ENCODE data around the gene NT5DC1.

Gene NT5DC1

DNA sequence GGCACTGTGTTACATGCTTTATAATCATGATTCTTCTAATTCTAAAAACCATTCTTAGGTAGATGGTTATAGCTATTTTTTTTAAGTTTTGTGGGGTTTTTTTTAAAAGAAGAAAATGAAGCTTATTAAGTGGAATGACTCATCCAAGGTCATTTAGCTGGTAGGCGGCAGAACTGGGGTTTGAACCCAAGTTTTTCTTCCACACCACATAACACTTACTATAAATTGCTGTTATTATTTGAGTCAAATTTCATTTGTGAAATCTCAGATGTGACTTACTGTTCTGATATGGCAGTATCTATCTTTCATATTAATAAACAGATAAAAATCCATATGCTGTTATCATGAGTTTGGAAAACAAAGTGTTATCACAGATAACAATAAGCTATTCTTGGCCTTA lies 35.7 kb downstream of the NT5DC1 start:
- DNase-seq (ENCODE audit: low spot score) (no peak), FAIRE-seq (no peak)

DNA sequence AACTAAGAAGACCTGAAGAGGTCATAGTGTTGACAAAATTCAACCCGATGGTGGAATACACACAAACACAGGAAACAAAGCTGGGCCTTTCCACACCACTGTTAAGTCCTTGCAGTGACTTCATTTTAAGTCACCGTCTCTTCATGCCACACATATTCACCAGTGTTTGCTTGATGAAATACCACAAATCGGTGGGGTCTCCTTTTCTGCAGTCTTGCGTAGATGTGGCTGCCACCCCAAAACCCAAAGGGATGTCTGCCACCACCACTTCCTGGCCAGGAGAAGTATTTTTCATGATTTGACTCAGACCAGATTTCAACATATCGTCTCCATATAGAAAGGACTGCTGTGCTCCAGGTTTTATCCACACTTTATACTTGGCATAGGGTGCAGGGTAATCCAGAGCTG lies 36.3 kb downstream of the NT5DC1 start:
- DNase-seq (ENCODE audit: low spot score) (no peak), FAIRE-seq (no peak)

DNA sequence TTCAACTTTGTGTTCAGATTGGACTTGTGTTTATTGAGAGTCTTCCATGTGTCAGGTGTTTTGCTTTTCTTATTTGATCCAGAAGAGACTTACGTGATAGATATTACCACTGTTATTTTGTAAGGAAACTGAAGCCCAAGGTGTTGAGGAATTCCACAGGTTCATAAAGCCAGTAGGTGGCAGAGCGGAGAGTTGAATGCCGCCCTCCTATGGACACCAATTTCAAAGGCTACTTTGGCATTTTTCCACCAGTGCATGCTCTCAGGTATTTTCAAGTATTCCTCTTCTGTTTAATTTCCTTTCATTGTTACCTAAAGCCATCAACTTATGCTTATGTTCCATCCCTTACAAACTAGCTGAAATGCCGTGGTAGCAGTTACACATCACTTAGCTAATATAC lies 39.3 kb downstream of the NT5DC1 start:
- FAIRE-seq (no peak), DNase-seq (ENCODE audit: low spot score) (no peak)

DNA sequence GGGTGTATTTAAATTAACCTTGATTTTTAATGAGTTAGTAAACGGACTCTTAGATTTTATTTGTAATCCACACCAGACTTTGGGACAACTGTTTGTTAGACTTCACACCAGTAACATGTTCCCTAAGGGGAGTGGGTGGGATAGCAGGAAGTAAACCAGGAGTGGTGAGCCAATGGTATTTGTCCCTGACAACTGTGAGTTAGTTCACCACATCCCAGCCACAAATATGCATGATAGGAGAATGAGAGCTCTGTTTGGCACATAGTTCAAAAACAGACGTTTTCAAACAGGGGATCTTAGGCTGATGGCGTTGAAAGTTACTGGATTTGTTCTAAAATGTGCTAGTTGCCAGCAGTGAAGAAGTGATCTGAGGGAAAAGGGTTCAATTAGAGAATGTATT lies 44.0 kb downstream of the NT5DC1 start:
- DNase-seq (ENCODE audit: low spot score), result peak; percentile 67
- peak; percentile 79 for FAIRE-seq

DNA sequence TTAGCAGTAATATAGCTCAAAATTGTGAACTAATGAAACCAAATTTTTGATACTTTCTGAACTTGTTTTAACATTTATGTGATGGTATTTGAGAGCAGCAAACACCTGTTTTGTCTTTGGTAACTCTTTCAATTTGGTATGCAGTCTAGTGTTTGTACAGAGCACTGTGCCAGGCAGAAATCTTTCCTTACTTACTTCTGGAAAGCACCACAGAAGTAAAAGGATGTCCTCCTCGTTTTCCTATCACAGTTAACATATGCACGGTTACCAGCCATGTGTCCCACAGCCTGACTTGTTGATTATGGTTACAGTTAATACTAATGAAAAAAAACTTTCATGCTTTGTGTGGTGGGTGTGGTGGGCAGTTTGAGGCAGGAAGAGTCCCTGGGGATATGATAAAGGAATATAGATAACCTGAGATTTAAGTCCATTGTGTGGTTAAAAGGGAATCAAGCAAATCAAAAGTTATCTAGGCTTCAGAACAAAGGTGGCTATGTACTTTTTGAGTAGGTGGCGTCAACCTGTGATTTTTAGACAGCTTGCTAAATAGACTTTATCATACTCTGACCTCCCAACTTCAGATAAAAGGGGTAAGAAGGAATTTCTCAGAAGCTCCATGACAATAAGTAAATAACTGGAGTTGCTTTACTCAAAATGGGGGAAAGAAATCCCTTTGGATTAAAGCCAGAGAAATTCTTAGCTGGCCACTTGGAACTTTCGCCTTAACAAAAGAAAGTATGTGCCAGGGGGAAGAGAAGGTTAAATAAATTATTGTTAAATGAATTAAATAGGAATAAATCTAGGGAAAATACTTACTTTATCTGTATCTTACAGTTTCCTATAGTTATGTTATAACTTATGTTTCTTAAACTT lies 45.4 kb downstream of the NT5DC1 start:
- DNase-seq (ENCODE audit: low spot score), result no peak
- no peak for FAIRE-seq

DNA sequence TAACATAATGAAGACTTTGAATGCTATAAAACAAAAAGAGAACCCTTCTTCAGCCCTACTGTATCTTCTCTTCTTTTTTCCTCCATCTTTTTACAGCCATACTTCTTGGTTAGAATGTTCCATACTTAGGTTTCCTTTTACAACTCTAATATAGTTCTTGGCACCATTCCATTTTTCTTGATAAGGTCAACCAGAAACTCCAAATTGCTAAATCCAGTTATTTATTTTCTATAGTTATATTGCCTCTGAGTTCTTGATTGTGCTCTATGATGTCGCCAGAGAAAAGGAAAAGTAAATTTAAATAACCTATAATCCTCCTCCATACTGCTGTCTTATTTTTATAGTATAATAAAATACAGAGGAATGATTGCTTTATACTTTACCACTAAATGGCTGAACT lies 52.0 kb downstream of the NT5DC1 start:
- DNase-seq (ENCODE audit: low spot score), result no peak

DNA sequence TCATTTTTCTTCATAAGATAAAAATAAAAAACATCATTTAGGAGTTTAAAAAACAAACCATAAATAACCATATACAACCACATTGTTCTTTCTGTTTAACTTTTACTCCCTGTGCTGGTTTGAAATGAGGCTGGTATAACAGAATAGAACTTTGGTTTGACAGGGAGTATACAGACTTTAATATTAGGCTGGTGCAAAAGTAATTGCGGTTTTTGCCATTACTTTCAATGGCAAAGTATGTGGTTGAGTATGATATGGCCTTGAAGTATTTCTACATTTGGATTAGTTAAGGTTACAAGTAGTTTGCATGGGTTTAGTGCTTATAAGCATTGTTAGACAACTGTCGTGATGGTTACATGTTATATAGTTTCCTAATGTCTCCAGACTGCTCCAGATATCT lies 54.2 kb downstream of the NT5DC1 start:
- DNase-seq (ENCODE audit: low spot score), result no peak
- no peak for FAIRE-seq

More for the DNA sequence above, 52.0 kb downstream of the NT5DC1 start:
- FAIRE-seq, result no peak

DNA sequence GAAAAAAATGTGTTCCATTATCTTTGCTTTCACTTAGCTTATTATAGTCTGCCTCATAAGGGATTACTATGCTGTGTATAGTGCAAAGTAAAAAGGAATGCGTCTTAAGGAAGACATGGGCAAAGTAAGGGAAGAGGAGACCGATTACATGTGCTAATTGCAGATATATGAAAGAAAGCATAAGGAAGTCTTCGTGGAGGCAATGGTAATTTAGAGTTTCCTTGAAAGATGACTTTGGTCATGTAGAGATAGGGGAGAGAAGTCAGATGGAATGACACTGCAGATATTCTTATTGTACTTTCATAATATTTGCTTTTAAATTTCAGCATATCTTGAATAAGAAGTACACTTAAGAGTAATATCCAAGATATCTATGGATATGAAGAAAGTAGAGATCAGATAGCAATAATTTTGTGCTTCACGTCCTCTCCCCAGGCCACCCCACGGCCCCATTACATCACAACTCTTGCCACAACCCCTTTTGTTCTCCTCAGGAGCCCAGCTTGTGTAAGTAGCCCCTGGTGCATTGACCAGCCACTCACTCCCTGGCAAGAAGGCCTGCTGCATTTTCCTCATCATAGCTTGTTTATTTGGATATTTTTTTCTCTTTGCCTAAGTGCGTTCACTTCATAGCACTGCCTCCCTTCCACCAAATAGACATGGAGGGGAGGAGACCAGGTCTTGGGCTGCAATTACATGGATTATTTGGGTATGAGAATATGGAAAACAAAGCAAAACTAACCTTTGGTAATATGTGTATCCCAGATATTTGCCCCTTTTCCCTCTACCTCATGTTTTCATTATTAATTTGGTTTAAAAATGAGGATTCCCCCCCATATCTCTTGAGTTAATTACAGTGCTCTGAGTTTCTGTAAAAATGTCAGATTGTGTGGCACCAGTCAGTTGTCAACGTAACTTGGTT lies 56.0 kb downstream of the NT5DC1 start:
- no peak for DNase-seq (ENCODE audit: low spot score)
- no peak for FAIRE-seq

DNA sequence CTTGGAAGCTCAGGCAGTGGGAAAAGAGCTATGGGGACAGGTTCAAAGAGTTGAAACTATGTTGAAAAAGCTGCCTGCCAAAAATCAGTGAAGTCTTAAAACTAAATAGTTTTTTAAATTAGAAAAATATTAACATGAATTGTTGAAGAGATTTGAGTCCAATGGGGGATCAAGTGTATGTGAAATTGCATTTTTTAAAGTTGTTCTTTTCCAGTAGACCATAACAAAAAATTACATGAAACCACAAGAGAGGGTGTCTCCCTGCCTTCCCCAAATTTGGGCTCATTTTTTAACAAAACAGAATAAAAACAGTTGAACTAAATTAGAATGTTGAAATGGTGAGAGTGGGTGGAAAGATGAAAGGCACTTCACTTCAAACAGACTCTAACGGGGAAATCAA lies 56.7 kb downstream of the NT5DC1 start:
- DNase-seq (ENCODE audit: low spot score), result no peak
- FAIRE-seq, result no peak

DNA sequence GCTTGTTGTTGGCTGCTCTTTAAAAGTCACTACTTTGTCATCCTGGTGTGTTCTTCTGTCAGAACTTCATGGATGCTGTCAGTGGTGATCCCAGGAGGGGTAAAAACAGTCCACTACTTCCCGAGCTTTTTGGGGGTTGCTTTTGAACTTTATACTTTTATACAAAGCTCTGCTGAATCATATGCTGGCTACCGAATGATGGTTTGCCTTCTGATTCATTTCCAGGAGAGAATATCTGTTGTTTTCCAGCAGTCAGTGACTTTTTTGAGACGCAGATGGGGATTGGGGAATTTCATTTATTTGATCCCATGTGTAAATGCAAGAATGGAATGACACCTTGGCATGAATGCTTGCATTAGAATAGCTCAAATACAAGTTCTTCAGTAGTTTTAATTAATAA lies 58.0 kb downstream of the NT5DC1 start:
- FAIRE-seq, result no peak
- DNase-seq (ENCODE audit: low spot score), result no peak

DNA sequence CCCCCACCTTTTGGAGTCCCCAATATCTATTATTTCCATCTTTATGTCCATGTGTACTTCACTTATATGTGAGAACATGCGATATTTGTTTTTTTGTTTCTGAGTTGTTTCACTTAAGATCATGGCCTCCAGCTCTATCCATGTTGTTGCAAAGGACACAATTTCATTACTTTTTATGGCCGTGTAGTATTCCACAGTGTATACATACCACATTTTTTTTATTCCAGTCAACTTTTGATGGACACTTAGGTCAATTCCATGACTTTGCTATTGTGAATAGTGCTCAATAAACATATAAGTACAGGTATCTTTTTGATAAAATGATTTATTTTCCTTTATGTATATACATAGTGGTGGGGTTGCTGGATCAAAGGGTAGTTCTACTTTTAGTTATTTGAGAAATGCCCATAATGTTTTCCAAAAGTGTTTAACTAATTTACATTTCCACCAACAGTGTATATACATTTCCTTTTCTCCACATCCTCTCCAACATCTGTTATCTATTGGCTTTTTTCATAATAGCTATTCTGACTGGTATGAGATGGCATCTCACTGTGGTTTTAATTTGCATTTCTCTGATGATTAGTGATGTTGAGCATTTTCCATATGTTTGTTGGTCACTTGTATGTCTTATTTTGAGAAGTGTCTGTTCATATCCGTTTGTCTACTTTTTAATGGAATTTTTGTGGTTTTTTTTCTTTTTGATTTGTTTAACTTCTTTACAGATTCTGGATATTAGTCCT lies 59.3 kb downstream of the NT5DC1 start:
- DNase-seq (ENCODE audit: low spot score) (no peak), FAIRE-seq (no peak)

DNA sequence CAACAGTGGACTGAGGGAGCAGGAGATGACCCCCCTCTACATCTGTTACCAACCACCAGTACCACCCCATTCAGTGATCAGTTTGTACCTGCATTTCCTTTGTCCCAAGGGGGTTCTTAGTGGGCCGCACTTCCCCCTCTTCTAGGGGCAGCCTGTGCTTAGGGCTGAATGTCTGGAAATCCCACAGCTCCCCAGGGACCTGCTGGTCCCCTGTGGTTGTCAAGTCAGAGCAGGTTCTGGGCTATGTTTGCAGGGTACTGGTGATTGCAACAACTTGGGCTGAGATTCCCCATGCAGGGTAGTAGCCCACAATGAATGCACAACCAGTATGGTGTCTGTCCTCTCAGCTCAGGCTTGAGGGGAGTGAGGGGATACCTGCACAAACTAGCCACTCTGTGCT lies 64.9 kb downstream of the NT5DC1 start:
- FAIRE-seq (no peak), DNase-seq (ENCODE audit: low spot score) (no peak)

DNA sequence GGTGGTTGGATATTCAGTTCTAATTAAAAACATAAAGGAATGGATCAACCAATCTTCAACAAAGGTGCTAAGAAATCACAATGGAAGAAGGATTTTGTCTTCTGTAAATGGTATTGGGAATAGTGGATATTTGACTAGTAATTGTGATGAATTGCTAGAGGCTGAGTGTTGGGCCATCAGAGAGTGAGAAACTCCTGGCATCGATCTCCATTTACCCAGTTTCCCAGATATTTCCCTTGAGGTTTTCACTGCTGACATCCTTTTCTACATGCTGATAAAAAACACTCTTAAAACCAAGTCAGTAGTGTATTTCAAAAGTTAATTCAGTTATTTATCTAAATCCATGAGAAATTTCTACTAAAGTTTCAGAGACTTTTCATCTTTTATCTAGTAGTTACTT lies 65.7 kb downstream of the NT5DC1 start:
- DNase-seq (ENCODE audit: low spot score), result no peak
- no peak for FAIRE-seq

DNA sequence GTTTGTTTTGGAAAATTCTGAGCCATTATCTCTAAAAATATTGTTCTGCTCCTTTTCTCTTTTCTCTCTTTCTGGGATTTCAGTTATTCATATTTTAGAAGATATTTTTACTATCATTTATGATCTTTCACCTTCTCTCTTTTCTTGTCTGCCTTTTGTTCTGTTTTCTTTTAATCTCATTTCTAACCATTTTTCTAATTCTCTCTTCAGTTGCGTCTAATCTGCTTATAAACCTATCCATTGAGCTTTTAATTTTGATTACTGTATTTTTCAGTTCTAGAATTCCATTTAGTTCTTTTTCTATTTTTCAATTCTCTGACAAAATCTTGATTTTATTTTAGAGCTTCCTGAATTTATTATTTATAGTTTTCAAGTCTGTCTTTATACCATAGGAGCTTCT lies 67.5 kb downstream of the NT5DC1 start:
- no peak for FAIRE-seq

DNA sequence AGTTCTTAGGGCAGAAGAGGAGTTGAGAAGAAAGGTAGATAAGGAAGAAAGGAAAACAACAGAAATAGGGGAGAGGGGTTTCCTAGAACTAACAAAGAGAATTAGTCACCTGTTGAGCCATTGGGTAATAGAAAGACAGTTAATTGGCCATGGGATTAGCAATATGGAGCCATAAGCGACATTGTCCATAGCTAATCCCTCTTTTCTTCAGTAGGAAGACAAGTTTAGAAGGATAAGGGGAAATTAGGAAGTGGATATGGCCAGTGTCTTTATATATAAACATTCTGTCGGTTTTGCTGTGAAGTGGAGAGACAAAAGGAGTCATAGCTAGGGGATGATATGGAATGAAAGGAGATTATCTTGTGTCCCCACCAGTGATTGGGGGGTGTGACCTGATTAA lies 69.2 kb downstream of the NT5DC1 start:
- FAIRE-seq, result no peak
- no peak for DNase-seq (ENCODE audit: low spot score)

More for the DNA sequence above, 67.5 kb downstream of the NT5DC1 start:
- no peak for DNase-seq (ENCODE audit: low spot score)

DNA sequence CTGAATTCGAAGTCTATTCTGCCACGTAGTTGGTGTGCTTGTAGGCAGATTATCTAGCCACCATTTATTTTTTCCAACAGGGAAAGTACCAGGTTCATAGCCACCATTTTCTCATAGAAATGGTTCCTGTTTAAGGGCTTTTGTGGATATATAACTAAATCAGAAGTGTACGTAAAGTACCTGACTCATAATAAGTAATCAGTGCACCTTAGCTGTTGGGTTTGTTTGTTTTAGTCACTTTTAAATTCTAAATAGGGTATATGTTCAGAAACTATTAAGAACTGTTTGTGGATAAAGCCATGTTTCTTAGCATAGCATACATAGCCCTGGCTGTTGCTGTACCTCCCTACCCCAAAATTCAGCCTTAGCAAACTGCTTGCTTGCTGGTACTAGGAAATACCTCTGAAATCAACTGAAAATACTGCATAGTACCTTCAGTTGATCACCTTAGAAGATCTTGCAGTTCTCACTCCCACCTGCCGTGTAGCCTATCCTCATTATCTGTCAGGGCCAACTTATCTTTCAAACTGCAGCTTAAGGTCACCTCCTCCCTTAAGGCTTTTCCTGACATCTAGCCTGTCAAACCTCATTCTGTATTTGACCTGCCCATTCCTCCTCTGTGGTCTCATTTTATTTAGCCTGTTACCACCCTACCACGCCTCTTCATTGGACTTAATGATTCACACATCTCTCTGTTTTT lies 69.9 kb downstream of the NT5DC1 start:
- no peak for FAIRE-seq

DNA sequence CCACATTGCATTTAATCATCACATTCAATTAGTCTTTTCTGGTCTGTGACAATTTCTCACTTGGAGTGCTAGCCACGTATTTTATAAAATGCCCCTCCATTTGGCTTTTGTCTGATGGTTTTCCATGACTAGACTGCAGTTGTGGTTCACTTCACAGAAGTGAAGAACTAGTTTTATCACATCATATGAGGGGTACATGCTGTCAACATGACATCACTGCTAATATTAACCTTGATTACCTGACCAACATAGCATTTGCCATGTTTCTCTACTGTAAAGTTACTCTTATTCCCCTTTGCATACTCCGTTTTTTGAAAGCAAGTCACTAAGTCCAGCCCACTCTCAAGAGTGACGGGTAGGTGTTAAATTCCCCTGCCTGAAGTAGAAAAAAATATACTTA lies 73.3 kb downstream of the NT5DC1 start:
- DNase-seq (ENCODE audit: low spot score) (no peak), FAIRE-seq (no peak)

More for the DNA sequence above, 69.9 kb downstream of the NT5DC1 start:
- DNase-seq (ENCODE audit: low spot score), result no peak

DNA sequence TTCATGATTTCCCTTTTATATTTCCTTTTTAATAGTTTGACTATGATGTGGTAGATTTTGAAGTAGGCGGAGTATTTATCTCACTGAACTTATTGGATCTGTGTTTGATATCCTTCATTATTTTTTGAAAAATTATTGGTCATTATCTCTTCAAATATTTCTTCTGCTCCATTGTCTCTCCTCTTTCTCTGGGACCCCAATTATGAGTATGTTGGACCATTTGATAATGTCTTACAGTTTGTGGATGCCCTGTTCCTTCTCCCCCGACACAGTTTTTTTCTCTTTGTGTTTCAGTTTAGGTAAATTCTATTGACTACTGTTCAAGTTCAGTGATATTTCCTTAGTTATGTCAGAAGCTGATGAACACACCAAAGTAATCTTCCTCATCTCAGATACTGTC lies 74.7 kb downstream of the NT5DC1 start:
- DNase-seq (ENCODE audit: low spot score) (no peak), FAIRE-seq (no peak)

DNA sequence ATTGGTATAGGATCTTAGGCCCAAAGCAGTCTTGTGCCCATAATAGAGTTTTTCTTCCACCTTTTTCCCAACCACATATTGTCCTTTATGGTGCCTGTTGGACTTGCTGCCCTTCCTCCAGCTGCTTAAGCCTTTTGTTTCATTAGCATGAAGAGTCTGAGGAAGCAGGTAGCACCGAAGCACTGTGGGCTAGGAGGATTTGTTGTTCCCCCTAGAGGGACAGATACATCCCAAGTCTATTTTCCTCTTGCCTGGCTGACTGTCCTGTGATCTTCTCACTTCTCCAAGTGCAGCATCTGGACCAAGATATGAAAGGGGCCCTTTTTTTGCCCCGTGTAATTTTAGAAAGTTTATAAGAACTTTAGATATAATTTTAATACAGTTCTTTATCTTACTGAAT lies 75.9 kb downstream of the NT5DC1 start:
- no peak for FAIRE-seq
- no peak for DNase-seq (ENCODE audit: low spot score)

DNA sequence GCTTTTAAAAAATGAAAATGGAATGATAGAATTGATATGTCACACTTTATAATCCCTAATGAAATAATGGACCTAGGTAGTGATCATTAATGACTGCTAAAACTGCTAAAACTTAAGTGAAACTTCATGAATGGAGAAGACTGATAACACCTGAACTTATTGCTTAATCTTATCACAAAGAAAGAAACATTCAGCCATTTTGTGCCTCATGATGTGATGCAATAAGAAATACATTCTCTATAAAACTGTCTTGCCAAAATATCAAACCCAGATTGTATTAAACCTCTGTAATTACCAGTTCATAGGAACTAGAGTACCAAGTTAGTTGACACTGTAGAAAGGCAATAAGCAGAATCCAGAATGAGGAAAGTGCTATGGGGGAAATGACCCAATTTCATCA lies 79.7 kb downstream of the NT5DC1 start:
- DNase-seq (ENCODE audit: low spot score), result no peak
- no peak for FAIRE-seq

DNA sequence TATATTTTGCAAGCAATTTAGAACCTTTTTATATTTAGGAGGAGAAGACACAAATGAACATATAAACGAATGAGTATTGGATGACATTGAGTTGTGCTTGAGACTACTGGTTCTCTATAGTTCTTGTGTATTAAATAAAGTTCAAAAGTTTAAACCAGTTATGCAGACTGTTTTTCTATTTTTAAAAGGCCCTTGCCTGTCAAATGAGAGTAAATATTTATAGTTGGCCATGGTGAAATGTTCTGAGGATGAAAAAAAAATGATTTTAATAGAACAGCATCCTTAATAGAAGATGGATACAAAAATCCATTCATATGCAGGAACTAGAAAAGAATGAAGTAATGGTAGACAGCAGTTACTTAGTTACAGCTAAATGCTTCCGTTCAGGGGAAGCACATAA lies 88.8 kb downstream of the NT5DC1 start:
- DNase-seq (ENCODE audit: low spot score), result no peak
- no peak for FAIRE-seq

Data from urothelium cell line (cell line).